Measurements from ENCODE around the gene MTCL1. TPM values are rescaled to one million over a fixed set of nuclear protein-coding genes. Genes with fewer than 3 reads are reported as not detected.

MTCL1 gene
- total RNA-seq, 1 donor from 2014 or later = 2.9 TPM

DNA sequence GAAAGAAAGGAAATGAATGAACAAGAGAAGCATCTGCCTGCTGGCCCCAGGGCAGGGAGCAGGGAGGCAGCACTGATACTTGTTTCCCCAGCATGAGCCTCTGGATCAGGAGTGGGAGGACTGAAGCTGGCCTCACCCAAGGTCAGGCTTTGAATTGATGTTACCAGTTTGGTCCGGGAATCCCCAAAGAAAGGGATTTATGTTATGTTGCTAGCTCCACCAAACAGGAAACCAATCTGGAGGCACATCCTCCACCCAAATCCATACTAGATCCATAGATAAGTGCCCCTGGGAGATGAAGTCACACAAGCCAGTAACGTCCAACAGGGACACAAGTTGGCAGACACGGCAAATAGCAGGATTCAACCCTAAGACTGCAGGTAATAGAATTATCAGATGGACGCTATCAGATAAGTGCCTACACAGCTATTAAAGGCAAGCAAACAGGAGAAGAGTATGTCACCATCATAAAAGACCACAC, 85.9 kb downstream of the MTCL1 start:
- DNase-seq = no peak
- peaks cover 9% of the 10 kb centered on the region for H3K4me1 Mint-ChIP-seq
- H3K27ac Mint-ChIP-seq = no peak overlapping the region
- no peak for ATAC-seq (ENCODE audit: low read depth)
- ChIA-PET CTCF (no interaction called here), POLR2A (no interaction called here)
- intact Hi-C loops (cut with micrococcal nuclease) = no loop called here
- H3K36me3 Mint-ChIP-seq (ENCODE audit: low read depth) = no peaks in the 10 kb centered on the region
- H3K27me3 Mint-ChIP-seq = peaks cover 2% of the 10 kb centered on the region
- no peaks in the 10 kb centered on the region for H3K9me3 Mint-ChIP-seq
- TF ChIP-seq, protein P1, sequence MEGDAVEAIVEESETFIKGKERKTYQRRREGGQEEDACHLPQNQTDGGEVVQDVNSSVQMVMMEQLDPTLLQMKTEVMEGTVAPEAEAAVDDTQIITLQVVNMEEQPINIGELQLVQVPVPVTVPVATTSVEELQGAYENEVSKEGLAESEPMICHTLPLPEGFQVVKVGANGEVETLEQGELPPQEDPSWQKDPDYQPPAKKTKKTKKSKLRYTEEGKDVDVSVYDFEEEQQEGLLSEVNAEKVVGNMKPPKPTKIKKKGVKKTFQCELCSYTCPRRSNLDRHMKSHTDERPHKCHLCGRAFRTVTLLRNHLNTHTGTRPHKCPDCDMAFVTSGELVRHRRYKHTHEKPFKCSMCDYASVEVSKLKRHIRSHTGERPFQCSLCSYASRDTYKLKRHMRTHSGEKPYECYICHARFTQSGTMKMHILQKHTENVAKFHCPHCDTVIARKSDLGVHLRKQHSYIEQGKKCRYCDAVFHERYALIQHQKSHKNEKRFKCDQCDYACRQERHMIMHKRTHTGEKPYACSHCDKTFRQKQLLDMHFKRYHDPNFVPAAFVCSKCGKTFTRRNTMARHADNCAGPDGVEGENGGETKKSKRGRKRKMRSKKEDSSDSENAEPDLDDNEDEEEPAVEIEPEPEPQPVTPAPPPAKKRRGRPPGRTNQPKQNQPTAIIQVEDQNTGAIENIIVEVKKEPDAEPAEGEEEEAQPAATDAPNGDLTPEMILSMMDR (IDR thresholded peaks at IDR 0.05) = no peak
- no peak overlapping the region for H3K4me3 Mint-ChIP-seq

- TF ChIP-seq, protein P1 (IDR thresholded peaks at IDR 0.05) = no peak
- ATAC-seq (ENCODE audit: low read depth) (no peak), DNase-seq (no peak)
- no peaks in the 10 kb centered on the region for H3K9me3 Mint-ChIP-seq
- H3K4me3 Mint-ChIP-seq = no peak overlapping the region
- CTCF ChIA-PET = no interaction called here
- POLR2A ChIA-PET = no interaction called here
- H3K27me3 Mint-ChIP-seq = peaks cover 3% of the 10 kb centered on the region
- H3K36me3 Mint-ChIP-seq (ENCODE audit: low read depth) = no peaks in the 10 kb centered on the region
- no peaks in the 10 kb centered on the region for H3K4me1 Mint-ChIP-seq
- H3K27ac Mint-ChIP-seq = no peak overlapping the region
- intact Hi-C loops (cut with micrococcal nuclease) = no loop called here
Measured at GRCh38 chr18:8792688-8793316, 87.4 kb downstream of the MTCL1 start.

DNA sequence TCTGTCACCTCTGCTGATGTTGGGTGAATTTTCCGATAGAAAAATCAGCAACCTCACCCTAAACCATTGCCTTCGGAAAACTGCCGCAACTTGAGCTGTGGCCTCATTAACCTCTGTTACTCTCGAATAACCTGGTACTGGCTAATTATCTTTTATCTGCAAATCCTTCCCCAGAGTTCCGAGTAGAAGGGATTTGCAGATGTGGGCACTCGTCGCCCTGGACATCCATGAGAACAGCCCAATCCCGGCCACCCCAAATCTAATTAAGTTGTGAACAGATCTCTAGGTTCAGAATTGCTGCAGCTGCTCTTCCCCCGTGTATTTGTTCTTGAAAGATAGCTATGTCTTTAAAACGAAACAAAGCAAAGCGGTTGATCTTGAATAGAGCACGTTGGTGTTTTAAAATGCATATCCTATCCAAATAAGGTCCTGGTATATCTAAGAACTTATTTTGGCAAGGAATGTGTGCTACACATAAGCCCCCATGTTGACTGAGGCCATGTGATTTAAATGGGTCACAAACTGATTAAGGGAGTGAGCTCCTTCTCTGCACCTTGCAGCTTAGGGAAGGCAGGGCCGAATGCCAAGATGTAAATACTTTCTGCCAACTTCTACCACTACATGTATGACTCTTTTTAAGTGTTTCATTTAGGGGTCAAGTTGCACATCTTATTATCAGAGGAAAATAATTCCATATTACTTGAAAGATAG, 88.2 kb downstream of the MTCL1 start:
- ChIA-PET CTCF (no interaction called here), POLR2A (no interaction called here)
- H3K36me3 Mint-ChIP-seq (ENCODE audit: low read depth) = no peaks in the 10 kb centered on the region
- TF ChIP-seq, protein P1 (IDR thresholded peaks at IDR 0.05) = no peak
- peaks cover 3% of the 10 kb centered on the region for H3K27me3 Mint-ChIP-seq
- no peaks in the 10 kb centered on the region for H3K9me3 Mint-ChIP-seq
- no peaks in the 10 kb centered on the region for H3K4me1 Mint-ChIP-seq
- no peak overlapping the region for H3K27ac Mint-ChIP-seq
- DNase-seq (no peak), ATAC-seq (ENCODE audit: low read depth) (no peak)
- H3K4me3 Mint-ChIP-seq = no peak overlapping the region
- intact Hi-C loops (cut with micrococcal nuclease) = no loop called here

- intact Hi-C loops (cut with micrococcal nuclease) = no loop called here
- CTCF ChIA-PET = no interaction called here
- no peak for DNase-seq
- ATAC-seq (ENCODE audit: low read depth) = no peak
- peaks cover 3% of the 10 kb centered on the region for H3K27me3 Mint-ChIP-seq
- no peaks in the 10 kb centered on the region for H3K4me1 Mint-ChIP-seq
- no peak overlapping the region for H3K4me3 Mint-ChIP-seq
- no peaks in the 10 kb centered on the region for H3K9me3 Mint-ChIP-seq
- no peak overlapping the region for H3K27ac Mint-ChIP-seq
- POLR2A ChIA-PET = no interaction called here
- TF ChIP-seq, protein P1 (IDR thresholded peaks at IDR 0.05) = no peak
- H3K36me3 Mint-ChIP-seq (ENCODE audit: low read depth) = no peaks in the 10 kb centered on the region
Measured at GRCh38 chr18:8794156-8794933, 89.0 kb downstream of the MTCL1 start.

DNA sequence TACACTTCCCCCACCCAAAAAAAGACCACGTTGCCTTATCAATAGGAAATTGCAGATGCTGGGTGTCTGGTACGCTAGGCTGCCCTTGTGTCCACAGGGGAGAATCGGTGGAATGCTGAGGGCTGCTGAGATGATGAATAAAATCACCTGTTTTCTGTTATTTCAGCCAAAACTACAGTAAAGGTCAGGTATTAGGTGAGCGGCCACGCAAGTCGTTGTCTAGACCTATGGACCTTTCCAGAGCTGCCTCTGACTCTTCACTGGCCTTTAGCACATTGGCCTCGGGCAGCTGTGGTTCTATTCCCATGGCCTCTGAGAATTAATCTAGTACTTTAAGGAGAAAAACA, 89.6 kb downstream of the MTCL1 start:
- ATAC-seq (ENCODE audit: low read depth) = no peak
- no peak overlapping the region for H3K4me3 Mint-ChIP-seq
- TF ChIP-seq, protein P1 (IDR thresholded peaks at IDR 0.05) = no peak
- ChIA-PET CTCF (no interaction called here), POLR2A (no interaction called here)
- intact Hi-C loops (cut with micrococcal nuclease) = no loop called here
- H3K9me3 Mint-ChIP-seq = no peaks in the 10 kb centered on the region
- H3K4me1 Mint-ChIP-seq = no peaks in the 10 kb centered on the region
- H3K36me3 Mint-ChIP-seq (ENCODE audit: low read depth) = no peaks in the 10 kb centered on the region
- H3K27me3 Mint-ChIP-seq = peaks cover 3% of the 10 kb centered on the region
- DNase-seq = no peak
- H3K27ac Mint-ChIP-seq = no peak overlapping the region
